DOHH2 (cell line): ENCODE data around the gene COL27A1.
"Not testable (repeated sequence)": the region's sequence is repeated elsewhere in the genome, so short reads cannot be mapped to it uniquely, and the experiment has no call there.

Source experiments
- H3F3A ChIP-seq: fragments of 200-600 bp; sonication (generic), shearing (Covaris generic); 2 replicates; pipeline ENCODE4 v1.6.0; 2016; ENCODE audit warnings: antibody characterized with exemption, mild to moderate bottlenecking; ENCODE audit not compliant: control insufficient read depth, insufficient read depth
- H3K27ac ChIP-seq: fragments of 200-600 bp; sonication (generic); 2 replicates; pipeline ENCODE4 v1.5.1; 2014; ENCODE audit warnings: low read depth, mild to moderate bottlenecking, low read length, moderate library complexity
- H3K27me3 ChIP-seq: fragments of 200-600 bp; sonication (generic); 2 replicates; pipeline ENCODE4 v1.6.1; 2014; ENCODE audit warnings: mild to moderate bottlenecking, low read length, mixed read lengths; ENCODE audit not compliant: control insufficient read depth
- H3K36me3 ChIP-seq: fragments of 200-600 bp; sonication (generic); 2 replicates; pipeline ENCODE4 v1.6.1; 2014; ENCODE audit warnings: mild to moderate bottlenecking, low read length, moderate library complexity, mixed read lengths; ENCODE audit not compliant: control insufficient read depth
- H3K4me1 ChIP-seq: fragments of 200-600 bp; sonication (generic); 2 replicates; pipeline ENCODE4 v1.6.1; 2014; ENCODE audit warnings: mild to moderate bottlenecking, low read length, mixed read lengths; ENCODE audit not compliant: control insufficient read depth
- H3K4me2 ChIP-seq: fragments of 200-600 bp; sonication (generic); 2 replicates; pipeline ENCODE4 v1.6.0; 2014; ENCODE audit warnings: mild to moderate bottlenecking, low read length, moderate library complexity
- H3K4me3 ChIP-seq: fragments of 200-600 bp; sonication (generic); 2 replicates; pipeline ENCODE4 v1.5.1; 2014; ENCODE audit warnings: mild to moderate bottlenecking, low read length, mixed read lengths
- H3K79me2 ChIP-seq: fragments of 200-600 bp; sonication (generic); 2 replicates; pipeline ENCODE4 v1.6.1; 2014; ENCODE audit warnings: mild to moderate bottlenecking, low read length, mixed read lengths; ENCODE audit not compliant: control insufficient read depth
- H3K9me2 ChIP-seq: fragments of 200-600 bp; sonication (generic); replicated peaks from 2 replicates; pipeline ENCODE4 v1.6.1; 2014; ENCODE audit warnings: mild to moderate bottlenecking, low read length, mixed read lengths; ENCODE audit not compliant: control insufficient read depth
- H3K9me3 ChIP-seq: fragments of 200-600 bp; sonication (generic); 2 replicates; pipeline ENCODE4 v1.6.1; 2014; ENCODE audit warnings: antibody characterized with exemption, low read length, mixed read lengths; ENCODE audit not compliant: control insufficient read depth, insufficient read depth
- H4K20me1 ChIP-seq: fragments of 200-600 bp; sonication (generic); 2 replicates; pipeline ENCODE4 v1.6.0; 2014; ENCODE audit warnings: low read depth, mild to moderate bottlenecking, antibody characterized with exemption, low read length, moderate library complexity; ENCODE audit not compliant: control insufficient read depth, insufficient read depth
- EZH2phosphoT487 ChIP-seq: fragments of 200-600 bp; sonication (generic); IDR thresholded peaks from 2 replicates; pipeline ENCODE4 v1.6.1; 2017; ENCODE audit warnings: borderline replicate concordance, mild to moderate bottlenecking, antibody characterized with exemption, low read length, moderate library complexity, mixed read lengths
- TF ChIP-seq, protein P1 (sequence below): fragments of 200-600 bp; sonication (generic); IDR thresholded peaks from one replicate; pipeline ENCODE4 v1.5.1; 2014; ENCODE audit warnings: antibody characterized with exemption, mild to moderate bottlenecking, low read depth, low read length; ENCODE audit not compliant: poor library complexity, severe bottlenecking

The COL27A1 gene

DNA sequence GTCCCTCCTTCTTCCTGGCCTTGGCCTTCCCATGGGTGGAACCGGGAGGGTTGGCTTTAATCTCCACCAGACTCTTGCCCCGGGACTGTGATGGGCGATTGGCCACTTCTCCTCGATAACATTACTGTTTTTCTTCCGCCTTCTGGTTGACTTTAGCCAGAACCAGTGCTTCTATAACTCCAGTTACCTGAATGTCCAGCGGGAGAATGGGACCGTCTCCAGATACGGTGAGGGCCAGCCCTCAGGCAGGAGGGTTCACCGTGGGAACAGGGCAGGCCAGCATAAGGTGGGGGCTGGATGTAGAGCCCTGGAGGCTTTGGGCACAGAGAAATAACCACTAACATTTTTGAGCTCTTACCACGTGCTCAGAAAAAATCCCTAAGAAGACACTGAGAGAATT, 175.3 kb downstream of the COL27A1 start:
- Histone ChIP-seq H3K4me2 (no peak overlapping the region), H3K4me1 (no peaks in the 10 kb centered on the region), H3F3A (0 out of 2 replicates have a peak, but pooled peaks cover 7% of the 10 kb centered on the region), H3K27ac (no peak overlapping the region), H3K9me2 (no peaks in the 10 kb centered on the region), H3K79me2 (no peaks in the 10 kb centered on the region), H4K20me1 (no peaks in the 10 kb centered on the region), H3K36me3 (peaks cover 14% of the 10 kb centered on the region), H3K27me3 (no peaks in the 10 kb centered on the region), H3K9me3 (peaks cover 5% of the 10 kb centered on the region; the same call in 1 of the 2 replicates), H3K4me3 (no peak overlapping the region)
- TF ChIP-seq, protein P1, sequence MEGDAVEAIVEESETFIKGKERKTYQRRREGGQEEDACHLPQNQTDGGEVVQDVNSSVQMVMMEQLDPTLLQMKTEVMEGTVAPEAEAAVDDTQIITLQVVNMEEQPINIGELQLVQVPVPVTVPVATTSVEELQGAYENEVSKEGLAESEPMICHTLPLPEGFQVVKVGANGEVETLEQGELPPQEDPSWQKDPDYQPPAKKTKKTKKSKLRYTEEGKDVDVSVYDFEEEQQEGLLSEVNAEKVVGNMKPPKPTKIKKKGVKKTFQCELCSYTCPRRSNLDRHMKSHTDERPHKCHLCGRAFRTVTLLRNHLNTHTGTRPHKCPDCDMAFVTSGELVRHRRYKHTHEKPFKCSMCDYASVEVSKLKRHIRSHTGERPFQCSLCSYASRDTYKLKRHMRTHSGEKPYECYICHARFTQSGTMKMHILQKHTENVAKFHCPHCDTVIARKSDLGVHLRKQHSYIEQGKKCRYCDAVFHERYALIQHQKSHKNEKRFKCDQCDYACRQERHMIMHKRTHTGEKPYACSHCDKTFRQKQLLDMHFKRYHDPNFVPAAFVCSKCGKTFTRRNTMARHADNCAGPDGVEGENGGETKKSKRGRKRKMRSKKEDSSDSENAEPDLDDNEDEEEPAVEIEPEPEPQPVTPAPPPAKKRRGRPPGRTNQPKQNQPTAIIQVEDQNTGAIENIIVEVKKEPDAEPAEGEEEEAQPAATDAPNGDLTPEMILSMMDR: no peak
- no peak for TF ChIP-seq EZH2phosphoT487

DNA sequence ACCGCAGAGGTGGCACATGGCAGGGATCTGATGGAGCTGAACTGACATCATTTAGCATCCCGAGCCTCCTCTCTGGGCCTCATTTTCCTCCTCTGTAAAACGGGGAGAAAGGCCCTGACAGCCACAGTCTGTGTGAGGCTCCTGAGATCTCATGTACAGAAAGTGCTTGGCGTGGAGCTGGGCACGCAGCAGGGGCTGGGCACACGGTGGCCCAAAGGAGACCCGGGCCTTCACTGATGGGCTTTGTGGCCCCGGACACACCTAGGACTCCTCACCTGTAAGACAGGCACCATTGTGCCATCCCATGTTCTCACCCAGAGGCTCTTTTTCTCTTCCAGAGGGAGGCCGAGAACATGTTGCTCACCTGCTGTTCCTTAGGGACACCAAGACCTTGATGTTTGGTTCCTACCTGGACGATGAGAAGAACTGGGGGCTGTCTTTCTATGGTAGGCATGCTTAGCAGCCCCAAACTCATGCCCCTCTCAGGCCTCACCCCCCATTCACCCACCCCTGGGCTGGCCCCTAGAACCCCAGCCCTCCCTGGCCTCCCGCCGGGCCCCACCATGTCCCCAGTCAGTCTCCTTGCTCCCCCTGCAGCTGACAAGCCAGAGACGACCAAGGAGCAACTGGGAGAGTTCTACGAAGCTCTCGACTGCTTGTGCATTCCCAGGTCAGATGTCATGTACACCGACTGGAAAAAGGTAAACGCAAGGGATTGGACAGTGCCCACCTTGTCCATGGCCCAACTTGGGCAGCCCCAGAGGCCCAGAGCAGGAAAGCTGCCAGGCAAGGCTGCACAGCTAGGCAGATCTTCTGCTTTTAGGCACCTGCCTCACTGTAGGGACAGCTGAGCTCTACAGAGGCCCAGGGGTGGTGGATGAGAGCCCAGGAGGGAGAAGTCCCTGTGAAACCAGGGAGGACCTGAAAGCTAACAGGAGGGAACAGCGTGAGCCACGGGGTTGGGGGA, 176.2 kb downstream of the COL27A1 start:
- H3K79me2 ChIP-seq, H3K9me2 ChIP-seq, H3K27me3 ChIP-seq, H3K9me3 ChIP-seq, H3K4me2 ChIP-seq, H3K4me1 ChIP-seq, H3K4me3 ChIP-seq, H3K27ac ChIP-seq, H4K20me1 ChIP-seq: not testable (repeated sequence)
- Histone ChIP-seq H3F3A (peaks cover 12% of the 10 kb centered on the region; the same call in 1 of the 2 replicates), H3K36me3 (peaks cover 23% of the 10 kb centered on the region)

DNA sequence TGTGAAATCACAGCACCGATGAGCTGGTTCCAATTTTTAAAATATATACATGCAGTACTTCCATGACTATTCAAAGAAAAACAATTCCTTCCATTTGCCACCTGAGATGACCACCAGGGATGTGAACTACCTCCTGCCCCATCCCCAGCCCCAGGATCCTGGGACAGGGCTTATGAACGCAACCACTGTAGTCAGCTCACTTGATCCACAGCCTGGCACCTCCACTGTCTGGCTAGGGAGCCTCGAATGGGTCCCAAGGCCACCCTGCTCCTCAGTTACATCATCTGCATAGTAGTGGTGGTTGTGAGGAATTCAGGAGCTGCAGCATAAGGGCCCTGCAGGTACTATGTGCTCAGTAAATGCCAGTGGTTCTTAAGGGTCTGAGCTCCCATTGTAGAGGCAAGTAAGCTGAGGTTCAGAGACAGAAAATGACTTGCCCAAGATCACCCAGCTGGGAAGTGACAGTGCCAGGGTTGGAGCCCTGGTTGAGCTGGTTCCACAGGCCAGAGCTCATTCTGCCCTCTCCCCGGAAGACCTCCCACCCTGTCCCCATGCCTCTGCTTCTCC, 177.2 kb downstream of the COL27A1 start:
- not testable (repeated sequence) for H3K4me2 ChIP-seq, H3K27ac ChIP-seq, H4K20me1 ChIP-seq, H3K9me2 ChIP-seq, H3K79me2 ChIP-seq, H3K4me3 ChIP-seq, H3K4me1 ChIP-seq, H3K27me3 ChIP-seq, H3K9me3 ChIP-seq
- Histone ChIP-seq H3F3A (peaks cover 12% of the 10 kb centered on the region; the same call in 1 of the 2 replicates), H3K36me3 (peaks cover 32% of the 10 kb centered on the region)

DNA sequence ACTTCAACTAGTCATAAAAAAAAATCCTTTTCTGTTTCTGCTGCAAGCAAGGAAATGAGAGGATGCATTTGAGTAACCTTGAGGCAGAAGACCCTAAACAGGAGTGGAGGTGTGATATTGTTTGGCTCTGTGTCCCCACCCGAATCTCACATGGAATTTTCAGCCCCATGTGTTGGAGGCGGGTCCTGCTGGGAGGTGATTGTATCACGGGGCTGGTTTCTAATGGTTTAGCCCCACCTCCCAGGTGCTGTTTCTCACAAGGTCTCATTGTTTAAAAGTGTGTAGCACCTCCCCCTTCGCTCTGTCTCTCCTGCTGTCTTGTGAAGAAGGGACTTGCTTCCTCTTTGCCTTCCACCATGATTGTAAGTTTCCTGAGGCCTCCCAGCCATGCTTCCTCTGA, 178.4 kb downstream of the COL27A1 start:
- peaks cover 44% of the 10 kb centered on the region for H3K36me3 ChIP-seq
- not testable (repeated sequence) for H4K20me1 ChIP-seq, H3K79me2 ChIP-seq, H3K9me3 ChIP-seq, H3K4me1 ChIP-seq, H3K4me2 ChIP-seq, H3K9me2 ChIP-seq, H3K27me3 ChIP-seq, H3K27ac ChIP-seq, H3K4me3 ChIP-seq
- H3F3A ChIP-seq: peaks cover 12% of the 10 kb centered on the region; the same call in 1 of the 2 replicates
